Activated CD8-positive, alpha-beta memory T cell treated with anti-CD3 and anti-CD28 coated beads, Interleukin-2, amount 50 U/mL, for 24 hours (primary cell): Measurements from ENCODE around the gene FAAP100.
"Not testable (repeated sequence)": the region's sequence is repeated elsewhere in the genome, so short reads cannot be mapped to it uniquely, and the experiment has no call there.

Experiments used
- DNase-seq: peaks from one replicate; pipeline ENCODE4 v3.0.0-alpha.2; 2020; ENCODE audit errors: extremely low read depth

The FAAP100 gene, protein sequence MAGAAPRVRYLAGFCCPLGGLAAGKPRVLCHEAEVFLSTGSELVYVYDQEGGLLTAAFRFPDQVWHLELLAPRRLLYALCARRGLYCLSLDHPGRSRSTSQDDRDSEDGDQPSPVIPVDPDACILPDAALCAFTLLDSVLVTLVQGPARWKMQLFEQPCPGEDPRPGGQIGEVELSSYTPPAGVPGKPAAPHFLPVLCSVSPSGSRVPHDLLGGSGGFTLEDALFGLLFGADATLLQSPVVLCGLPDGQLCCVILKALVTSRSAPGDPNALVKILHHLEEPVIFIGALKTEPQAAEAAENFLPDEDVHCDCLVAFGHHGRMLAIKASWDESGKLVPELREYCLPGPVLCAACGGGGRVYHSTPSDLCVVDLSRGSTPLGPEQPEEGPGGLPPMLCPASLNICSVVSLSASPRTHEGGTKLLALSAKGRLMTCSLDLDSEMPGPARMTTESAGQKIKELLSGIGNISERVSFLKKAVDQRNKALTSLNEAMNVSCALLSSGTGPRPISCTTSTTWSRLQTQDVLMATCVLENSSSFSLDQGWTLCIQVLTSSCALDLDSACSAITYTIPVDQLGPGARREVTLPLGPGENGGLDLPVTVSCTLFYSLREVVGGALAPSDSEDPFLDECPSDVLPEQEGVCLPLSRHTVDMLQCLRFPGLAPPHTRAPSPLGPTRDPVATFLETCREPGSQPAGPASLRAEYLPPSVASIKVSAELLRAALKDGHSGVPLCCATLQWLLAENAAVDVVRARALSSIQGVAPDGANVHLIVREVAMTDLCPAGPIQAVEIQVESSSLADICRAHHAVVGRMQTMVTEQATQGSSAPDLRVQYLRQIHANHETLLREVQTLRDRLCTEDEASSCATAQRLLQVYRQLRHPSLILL

DNA sequence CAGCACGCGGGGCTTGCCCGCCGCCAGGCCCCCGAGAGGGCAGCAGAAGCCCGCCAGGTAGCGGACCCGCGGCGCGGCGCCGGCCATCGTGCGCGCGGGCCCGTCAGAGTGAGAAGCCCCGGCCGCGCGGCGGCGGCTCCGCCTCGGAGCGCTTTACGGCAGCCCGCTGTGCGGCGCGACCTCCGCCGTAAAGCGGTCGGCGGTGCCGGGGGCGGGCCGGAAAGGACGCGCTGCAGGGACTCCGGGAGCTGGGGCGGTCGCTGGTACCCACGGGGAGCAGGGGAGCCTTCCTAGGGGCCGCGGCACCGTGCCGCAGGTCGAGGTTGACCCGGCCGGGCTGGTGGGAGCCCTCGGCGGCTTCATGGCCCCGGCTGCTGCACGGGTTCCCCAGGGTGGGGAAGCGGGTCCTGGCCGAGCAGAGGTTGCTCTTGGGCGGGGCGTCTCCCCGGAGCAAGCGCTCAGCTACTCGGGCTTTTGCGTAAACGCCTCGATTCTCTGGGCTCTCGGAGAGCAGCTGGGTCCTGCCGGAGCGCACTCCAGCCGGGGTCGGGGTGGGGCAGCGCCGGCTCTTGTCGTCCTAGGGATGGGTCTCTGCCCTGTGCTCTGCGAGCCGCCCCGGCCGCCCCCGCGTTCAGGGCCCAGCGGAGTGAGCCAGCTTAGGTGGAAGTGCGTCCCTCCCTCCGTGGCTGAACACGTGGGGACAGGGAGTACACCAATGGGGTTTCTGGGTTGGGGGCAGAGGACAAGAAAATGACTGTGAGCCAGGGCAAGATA is at the start of gene FAAP100:
TSS of gene FAAP100 (minus strand) at position 110 of the 774 bp plus-strand sequence. CDS start at position 87, 23 bp downstream.
- DNase-seq, result peak; percentile 38

DNA sequence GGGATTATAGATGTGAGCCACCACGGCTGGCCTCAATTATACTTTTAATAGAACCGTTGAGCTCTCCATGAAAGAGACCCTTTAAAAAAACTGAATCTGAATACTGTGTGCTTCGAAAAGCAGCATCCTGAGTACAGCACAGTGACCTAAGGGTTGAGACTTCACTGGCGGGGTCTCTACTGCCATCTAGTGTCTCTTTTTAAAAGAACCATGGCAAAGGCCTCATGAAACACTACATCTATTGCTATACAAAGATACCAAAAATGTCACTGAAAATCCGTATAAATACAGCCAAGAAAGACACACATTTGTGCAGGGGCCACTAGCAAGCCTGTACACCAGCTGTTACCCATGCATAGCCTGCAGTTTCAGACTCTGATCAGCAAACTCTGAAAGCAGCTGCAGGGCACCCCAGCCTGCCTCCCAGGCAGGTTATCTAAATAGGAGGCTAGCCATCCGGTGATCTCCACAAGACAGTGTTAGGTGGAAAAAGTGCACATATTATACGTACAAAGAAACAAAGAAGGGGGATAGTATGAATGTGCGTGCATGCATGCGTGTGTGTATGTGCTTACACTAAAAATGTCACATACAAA is 49.5 kb upstream of the FAAP100 start:
- DNase-seq, result no peak

DNA sequence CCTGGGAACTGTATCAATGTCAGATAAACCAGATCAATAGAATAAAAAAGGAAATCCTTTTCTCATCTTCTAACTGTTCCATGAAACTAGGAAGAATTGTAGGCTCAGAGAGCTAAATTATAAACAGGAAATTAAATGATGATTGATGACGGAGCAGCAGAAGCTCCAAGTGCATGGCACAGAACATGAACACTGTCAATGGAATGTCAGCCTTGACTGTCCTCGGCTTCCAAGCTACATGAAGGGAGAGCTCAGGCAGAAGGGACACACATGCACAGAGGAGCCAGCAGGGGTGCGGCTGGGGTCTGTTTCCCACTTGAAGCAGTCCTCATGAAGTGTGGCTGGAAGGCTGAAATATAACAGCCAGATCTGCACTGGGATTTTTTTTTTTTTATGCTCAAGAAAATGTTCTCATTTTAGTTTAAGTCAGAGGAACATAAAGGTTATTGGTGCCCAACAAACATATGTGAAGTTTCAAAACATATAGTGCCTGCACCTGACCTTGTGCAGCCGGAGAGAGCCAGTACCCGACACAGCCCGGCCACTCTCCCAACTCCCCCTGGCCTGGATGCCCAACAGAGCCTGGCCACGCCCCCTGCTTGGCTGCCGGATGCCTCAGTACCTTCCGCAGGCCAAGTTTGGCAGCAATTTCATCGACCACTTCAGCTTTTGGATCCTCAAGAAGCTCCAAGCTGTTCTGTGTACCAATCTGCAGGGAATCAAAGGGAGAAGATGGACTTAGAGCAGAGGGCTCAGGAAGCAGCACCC is 47.8 kb upstream of the FAAP100 start:
- no peak for DNase-seq

DNA sequence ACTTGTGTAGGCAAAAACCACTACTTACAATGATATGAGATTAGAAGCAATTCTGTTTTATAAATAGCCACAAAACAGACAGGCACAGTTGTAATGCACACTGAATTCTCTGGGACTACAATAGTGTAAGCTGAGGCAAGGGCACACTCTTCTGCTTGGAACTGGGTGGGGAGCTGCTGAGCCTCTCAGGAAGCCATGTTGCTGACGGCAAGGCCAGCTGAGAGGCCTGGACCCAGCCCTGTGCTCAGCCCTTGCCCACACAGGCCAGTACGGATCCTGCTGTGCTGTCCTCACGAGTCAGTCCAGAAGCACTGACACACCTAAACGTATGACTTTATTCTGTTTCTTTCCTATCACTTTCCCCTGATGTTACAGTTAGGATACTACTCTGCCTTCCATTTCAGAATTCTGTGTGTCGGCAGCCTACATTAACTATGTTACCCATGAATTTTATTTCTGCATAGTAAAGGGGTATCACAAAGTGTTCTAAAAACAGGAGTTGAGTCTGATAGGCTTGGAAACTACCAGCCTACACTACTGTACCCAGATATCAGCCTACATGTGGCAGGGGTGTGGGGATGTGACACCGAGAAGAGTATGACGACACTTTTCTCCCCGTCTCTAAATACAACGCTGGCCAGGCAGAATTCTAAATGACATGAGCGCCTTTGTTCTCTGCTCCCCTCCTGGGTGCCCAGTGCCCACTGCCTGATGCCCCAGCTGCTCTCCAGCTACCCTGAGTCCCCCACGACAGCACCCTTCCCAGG is 41.1 kb upstream of the FAAP100 start:
- no peak for DNase-seq

DNA sequence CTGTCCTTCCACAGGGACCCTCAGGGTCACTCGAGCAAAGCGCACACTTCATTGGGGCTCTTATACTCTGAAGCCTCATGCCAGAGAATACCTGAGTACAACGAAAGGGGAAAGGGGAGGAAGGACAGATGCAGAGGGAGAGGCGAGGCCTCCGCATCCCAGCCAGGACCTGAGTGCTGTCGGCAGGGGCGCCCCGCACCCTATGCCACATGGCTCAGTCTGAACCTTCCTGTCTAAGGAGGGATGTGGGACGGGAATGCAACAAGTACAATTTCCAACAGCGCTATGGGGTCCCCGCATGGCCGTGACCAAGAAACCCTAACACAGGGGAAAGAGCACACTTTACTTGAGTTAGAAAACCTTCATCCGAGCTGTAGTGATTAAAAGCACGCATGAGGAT is 39.8 kb upstream of the FAAP100 start:
- DNase-seq, result no peak

DNA sequence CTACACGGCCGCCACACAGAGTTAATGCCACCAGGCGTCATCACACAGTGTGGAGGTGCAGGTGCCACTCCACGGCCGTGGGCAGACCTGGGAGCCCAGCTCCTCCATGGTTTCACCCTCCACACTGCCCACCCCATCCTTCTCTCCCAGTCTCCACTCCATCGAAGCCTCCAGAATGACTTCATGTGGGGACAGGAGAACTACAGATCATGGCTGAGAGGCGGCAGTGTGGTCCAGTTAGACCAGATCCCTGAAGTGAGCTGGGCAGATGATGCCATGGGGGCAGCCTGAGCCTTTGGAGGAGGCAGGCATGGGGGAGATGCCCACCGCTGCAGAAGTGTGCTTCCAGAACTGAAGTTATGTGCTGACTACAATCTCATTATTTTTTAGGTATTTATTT is 38.0 kb upstream of the FAAP100 start:
- no peak for DNase-seq

DNA sequence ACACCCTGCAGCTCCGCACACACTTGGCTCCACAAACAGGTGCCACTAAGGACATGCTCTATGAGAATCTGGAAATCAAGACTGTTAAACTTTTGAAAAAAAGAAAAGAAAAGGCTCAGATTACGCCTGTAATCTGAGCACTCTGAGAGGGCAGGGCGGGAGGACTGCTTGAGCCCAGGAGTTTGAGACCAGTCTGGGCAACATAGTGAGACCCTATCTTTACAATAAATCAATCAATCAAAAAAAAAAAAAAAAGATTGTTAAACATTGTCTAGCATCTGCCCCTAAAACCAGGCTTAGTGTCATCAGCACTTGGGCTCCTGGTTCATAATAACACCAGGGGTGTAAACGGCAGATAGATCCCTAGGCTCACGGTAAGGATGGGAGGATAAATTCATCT is 37.5 kb upstream of the FAAP100 start:
- DNase-seq, result no peak

DNA sequence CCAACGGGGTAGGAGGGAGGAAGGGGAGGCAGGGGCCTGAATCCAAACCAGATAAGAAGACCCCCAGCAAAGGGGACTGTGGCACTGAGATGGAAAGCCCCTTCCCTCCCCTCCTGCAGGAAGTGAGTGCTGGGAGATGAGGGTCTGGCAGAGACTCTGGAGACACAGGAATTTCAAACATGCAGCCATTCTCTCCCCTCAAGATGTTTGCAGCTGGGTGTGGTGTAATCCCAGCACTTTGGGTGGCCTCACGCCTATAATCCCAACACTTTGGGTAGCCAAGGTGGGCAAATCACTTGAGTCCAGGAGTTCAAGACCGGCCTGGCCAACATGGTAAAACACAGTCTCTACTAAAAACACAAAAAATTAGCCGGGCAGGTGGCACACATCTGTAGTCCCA is 33.9 kb upstream of the FAAP100 start:
- DNase-seq, result no peak

DNA sequence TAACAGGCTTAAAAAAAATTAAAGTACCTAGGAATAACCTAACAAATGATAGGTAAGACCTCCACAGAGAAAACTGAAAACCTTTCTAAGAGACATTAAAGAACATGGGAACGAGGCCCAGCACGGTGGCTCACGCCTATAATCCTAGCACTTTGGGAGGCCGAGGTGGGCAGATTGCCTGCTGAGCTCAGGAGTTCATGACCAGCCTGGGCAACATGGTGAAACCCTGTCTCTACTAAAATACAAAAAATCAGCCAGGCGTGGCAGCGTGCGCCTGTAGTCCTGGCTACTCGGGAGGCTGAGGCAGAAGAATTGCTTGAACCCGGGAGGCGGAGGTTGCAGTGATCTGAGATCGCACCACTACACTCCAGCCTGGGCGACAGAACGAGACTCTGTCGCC is 32.6 kb upstream of the FAAP100 start:
- DNase-seq, result not testable (repeated sequence)

DNA sequence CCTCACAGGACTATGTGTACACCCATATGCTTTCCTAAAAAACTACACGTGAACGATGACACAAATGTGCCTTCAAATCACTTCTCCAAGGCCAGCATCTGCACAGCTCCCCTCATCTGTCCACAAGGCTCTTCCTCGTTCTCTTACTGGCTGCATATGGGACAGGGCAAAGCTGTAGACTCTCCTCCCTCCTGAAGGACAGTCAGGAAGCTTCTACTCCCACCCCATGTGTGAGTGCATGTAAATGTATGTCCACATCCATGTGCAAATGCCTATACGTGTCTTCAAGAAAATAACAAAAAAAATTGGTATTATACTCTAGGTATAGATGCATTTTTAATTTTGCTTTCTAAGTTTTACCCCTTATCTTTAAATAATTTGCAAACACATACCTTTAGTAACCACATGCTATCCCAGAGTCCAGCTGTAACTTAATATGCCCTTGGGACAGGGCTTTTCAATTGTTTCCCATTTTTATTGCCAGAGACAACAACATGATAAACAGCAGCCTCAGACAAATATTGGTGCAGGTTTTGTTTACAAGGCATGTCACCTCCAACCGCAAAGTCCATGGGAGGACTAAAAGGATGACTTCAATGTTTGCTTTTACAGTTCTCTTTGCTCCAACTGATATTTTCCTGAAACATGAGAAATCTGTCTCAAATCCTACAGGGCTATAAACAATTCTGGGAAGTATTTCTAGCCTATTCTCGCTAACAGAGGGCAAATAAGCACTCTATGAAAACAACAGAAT is 31.6 kb upstream of the FAAP100 start:
- no peak for DNase-seq

DNA sequence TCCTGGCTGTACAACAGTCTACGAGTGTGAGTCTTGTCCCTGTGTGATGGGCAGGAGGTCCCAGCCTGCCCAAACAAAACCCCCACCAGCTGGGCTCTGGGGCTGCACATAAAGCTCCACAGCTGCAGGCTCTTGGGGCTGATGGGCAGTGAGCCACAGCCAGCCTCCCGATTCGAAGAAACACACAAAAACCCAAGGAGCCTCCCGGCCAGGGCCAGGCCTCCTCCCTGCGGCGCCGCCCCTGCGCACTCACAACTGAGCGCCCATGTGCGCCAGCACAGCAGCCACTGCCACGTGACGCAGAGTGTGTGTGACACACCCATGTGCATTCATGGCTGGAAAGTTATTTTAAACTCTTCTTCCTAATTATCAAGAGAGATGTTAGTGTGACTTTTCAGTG is 30.6 kb upstream of the FAAP100 start:
- DNase-seq, result no peak

DNA sequence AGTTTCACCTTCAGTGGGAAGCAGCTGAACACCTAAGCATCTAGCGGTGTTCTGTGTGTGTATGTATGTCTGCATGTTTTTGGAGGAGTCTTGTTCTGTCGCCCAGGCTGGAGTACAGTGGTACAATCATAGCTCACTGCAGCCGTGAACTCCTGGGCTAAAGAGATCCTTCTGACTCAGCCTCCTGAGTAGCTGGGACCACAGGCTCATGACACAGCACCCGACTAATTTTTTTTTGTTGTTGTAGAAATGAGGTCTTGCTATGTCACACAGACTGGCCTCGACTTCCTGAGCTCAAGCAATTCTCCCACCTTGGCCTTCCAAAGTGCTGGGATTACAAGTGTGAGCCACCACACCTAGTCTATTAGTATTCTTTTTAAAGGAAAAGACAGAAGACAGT is 30.2 kb upstream of the FAAP100 start:
- DNase-seq, result no peak

DNA sequence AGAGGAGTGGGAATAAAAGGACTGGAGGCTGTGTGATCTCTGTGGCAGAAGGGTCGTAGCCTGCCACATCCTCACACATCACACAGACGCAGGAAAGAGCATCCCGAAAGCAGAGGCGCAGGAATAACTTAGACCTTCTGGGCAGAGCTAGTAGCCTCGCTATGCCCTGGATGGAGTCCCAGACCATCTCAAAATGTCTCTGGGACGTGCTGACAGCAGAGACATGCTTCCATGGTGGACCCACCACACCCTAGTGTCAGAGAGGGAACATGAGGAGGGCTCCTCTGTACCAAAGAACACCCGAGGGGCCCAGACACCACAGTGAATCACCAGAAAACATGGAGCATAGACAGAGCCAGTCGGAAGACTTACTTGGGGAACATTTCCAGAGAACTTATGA is 29.6 kb upstream of the FAAP100 start:
- DNase-seq, result no peak

DNA sequence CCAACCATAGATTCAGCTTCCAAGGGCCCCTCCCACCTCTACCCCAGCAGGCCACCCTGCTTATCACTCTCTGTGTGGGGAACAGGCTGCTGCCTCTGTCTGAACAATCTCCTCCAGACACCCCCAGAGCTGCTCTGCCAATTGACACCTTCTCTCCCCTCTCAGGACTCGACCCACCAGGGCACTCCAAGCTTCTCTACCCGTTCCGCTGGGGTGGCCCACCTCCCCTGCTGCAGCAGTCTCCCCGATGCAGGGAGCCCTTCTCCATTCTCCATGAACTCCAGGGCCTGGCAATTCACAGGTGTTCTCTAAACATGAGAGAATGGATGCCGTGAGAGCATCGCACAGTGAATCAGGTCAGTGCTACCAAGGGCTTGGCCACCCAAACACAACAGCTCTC is 28.3 kb upstream of the FAAP100 start:
- DNase-seq, result no peak

DNA sequence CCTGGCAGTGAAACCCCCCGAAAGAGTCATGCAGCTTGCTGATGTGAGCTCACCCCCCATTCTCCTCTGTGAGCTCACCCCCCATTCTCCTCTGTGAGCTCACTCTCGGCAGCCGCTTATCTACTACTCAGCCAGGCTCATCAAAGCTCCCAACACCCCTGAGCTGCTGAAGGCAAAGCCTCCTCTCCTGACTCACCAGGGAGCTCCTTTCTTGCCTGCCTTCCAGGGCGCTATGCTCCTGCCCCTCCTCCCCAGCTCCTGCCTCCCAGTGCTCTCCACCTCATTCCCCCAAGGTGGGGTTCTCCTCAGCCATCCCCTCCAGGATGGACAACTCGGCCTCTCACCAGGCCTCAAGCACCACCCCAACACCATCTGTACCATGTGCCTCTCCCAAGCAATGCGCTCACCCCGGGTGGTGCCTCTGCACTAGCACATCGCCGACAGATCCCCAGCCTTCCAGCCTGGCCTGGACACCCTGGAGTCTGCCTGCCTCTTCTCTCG is 27.7 kb upstream of the FAAP100 start:
- no peak for DNase-seq

DNA sequence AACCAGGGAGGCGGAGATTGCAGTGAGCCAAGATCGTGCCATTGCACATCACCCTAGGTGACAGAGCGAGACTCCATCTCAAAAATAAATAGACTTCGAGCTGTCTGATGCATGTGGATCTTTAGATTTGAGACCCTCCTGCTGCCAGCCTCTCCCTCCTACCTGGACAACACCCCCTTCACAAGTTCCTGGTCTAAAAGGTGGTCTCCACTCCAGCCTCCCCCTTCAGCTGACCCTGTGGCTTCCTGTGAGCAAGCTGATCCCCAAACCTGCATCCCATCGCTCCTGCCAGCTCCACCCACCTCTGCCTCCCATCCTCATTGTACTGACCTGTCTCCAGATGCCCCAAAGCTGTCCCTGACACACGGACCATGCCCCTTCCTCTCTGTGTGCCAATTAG is 27.1 kb upstream of the FAAP100 start:
- DNase-seq, result no peak

DNA sequence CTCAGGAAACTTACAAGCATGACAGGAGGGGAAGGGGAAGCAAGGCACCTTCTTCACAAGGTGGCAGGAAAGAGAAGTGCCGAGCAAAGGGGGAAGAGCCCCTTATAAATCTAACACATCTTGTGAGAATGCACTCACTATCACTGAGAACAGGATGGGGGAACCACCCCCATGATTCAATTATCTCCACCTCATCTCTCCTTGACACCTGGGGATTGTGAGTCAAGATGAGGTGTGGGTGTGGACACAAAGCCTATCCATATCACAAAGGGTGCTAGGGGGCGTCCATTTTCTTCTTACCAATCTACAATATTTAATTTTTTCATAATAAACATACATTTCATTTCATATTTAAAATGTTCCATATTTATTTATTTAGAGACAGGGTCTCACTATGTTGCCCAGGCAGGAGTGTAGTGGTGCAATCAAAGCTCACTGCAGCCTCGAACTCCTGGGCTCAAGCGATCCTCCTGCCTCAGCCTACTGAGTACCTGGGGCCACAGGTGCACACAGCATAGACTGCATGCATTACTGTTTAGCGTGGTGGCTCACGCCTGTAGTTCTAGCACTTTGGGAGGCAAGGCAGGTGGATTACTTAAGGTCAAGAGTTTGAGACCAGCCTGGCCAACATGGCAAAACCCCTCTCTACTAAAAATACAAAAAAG is 26.5 kb upstream of the FAAP100 start:
- DNase-seq, result no peak

DNA sequence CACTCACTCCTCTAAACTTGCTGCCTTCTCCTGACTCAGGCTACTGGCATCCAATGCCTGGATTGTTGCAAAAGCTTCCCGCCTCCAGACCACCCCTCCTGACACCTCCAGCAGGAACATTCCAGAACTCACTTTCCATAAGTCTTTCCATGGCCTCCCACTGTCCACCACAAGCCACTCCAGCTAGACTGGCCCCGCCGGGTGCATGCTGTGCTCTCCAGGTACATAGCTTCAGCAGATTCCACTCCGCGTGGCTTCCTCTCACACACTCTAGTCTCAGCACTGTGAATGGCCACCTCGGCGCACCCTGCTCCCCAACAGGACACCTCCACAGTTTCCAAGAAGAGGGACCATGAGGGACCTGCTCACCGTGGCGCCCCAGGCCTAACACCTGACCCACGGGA is 25.9 kb upstream of the FAAP100 start:
- no peak for DNase-seq
